Transverse colon (tissue), 4 donors: ENCODE results near the gene GKAP1. TPM values are rescaled to one million over a fixed set of nuclear protein-coding genes. Genes with fewer than 3 reads are reported as not detected.
A peak's percentile ranks its signal among the peaks of the same experiment; 100 is the strongest.
"Not testable (repeated sequence)": the region's sequence is repeated elsewhere in the genome, so short reads cannot be mapped to it uniquely, and the experiment has no call there.

Experiments
- DNase-seq: peaks from one replicate; pipeline ENCODE4 v3.0.0-alpha.2; 2019
- H3K27ac ChIP-seq, 4 donors: fragments of 200-600 bp; sonication (generic); 2 replicates each; pipeline ENCODE4 v1.5.1; 2016 to 2018; ENCODE audit warnings: inconsistent platforms in 4 of 4
- H3K27me3 ChIP-seq: fragments of 200-600 bp; sonication (generic); 2 replicates; pipeline ENCODE4 v1.5.1; 2017; ENCODE audit warnings: inconsistent platforms
- H3K36me3 ChIP-seq, 4 donors: fragments of 200-600 bp; sonication (generic); 2 replicates each; pipeline ENCODE4 v1.5.1; 2017 to 2019; ENCODE audit warnings: inconsistent platforms in 4 of 4
- H3K4me1 ChIP-seq, 4 donors: fragments of 200-600 bp; sonication (generic); 2 replicates each; pipeline ENCODE4 v1.5.1; 2017 to 2020; ENCODE audit warnings: inconsistent platforms in 4 of 4
- H3K4me3 ChIP-seq, 4 donors: fragments of 200-600 bp; sonication (generic); 1 replicate in 1 of 4; 2 replicates in 3 of 4; pipeline versions ENCODE4 v1.5.1 to v1.6.1; 2017 to 2019; ENCODE audit warnings: inconsistent platforms in 4 of 4
- H3K9me3 ChIP-seq, 2 donors: fragments of 200-600 bp; sonication (generic); 2 replicates each; pipeline ENCODE4 v1.5.1; 2017 to 2019; ENCODE audit warnings: inconsistent platforms in 2 of 2
- WGBS, 2 donors: methylation state at CpG; one replicate each; pipeline ENCODE4 v1.1.5; 2018; ENCODE audit warnings: low coverage in 1 of 2; 5-methylcytosine and 5-hydroxymethylcytosine counted together
- in situ Hi-C, 4 donors: fragments of 200-750 bp; cut with MboI; loops; one replicate each; pipeline versions ENCODE4 v1.15.0 to v1.15.1; 2017; ENCODE audit warnings: low sequenced_read_pairs in 3 of 4, low pct_ligation_motif_present in 1 of 4, low pct_unique_long_range_greater_than_20kb in 1 of 4
- intact Hi-C: fragments of 100-400 bp; cut with DNase I; formaldehyde crosslinking; loops from one replicate; pipeline ENCODE4 v1.15.1; 2023; ENCODE audit warnings: low total_unique reads
- total RNA-seq, 4 donors: library from RNA; depleted of rRNA; stranded (reverse); fragments of >200 nt; gene quantifications; one replicate each; pipeline ENCODE4 v1.1.0, GENCODE V29; 2016
- TF ChIP-seq, protein P1 (sequence below), 5 experiments: fragments of 200-600 bp in 3 of 5; fragments of 450-650 bp in 2 of 5; sonication (generic) in 3 of 5; IDR thresholded peaks; 1 replicate in 2 of 5; 2 replicates in 3 of 5; pipeline ENCODE4 v1.5.1; 2016 to 2017; ENCODE audit warnings: antibody characterized with exemption in 5 of 5, inconsistent platforms in 3 of 5, mild to moderate bottlenecking in 2 of 5, moderate library complexity in 1 of 5

GKAP1 gene
- total RNA-seq: 10 to 100 TPM in 1 of 4 donors, 1 to 10 TPM in 2, not detected in 1; 1.5 to 11.0 (median 6.0) TPM

DNA sequence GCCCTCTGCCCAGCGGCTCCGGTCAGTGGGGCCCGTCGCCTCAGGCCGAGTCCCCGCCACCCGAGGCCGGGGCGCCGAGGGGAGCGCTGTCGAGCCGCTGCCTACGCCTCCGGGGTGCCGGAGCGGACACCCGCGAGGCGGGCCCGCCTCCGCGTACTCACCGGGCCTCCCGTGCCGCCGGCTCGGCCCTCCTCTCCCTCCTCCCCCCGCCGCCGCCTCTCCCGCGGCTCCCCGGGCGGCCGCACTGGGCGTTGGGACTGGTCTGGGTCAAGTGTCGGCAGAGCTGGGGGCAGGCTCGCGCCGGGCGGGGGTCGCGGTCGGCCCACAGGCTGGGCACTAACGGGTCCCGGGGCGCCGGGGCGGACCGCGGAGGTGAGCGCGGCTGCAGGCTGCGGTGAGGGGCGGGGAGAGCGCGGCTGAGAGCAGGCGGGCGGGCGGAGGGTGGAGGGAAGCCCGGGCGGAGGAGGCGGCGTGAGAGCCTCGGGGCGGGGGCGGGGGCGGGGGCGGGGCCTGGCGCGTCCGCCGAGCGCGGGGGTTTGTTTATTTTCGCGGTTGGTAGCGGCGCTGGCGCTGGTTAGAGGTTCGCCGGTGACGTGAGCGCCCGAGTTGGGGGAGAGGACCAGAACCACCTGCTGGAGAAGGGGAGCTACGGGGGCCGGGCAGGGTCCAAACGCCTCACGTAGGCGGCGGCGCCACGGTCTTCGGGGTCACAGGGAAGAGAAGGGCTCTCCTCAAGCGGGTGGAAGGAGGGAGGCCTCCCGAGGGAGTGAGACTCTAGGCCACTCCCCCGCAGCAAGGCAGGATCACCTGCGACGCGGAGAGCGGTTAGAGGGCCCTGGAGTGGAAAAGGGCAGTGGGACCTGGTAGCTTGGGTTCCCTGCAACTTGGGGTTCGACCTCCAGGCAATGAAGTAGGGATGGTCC lies at the start of gene GKAP1:
Gene GKAP1, minus strand, starts transcription at position 414 of the 923 bp plus-strand sequence. CDS start 11,252 bp downstream, outside the sequence.
- 1% methylated on average over 25 of the region's 103 CpGs; no CpG with 5 or more reads in 1 of the 2 donors for WGBS, 2 donors
- H3K36me3 ChIP-seq, in situ Hi-C loops, H3K27me3 ChIP-seq, intact Hi-C loops, H3K9me3 ChIP-seq: not testable (repeated sequence)
- Histone ChIP-seq H3K4me1 (peaks cover 0 to 11% (median 6%) of the 10 kb centered on the region in 4 donors), H3K27ac (peak within 1 kb of the TSS; percentile 90 to 93 (median 92)), H3K4me3 (peak within 1 kb of the TSS; percentile 44 to 96 (median 84))
- TF ChIP-seq, protein P1, sequence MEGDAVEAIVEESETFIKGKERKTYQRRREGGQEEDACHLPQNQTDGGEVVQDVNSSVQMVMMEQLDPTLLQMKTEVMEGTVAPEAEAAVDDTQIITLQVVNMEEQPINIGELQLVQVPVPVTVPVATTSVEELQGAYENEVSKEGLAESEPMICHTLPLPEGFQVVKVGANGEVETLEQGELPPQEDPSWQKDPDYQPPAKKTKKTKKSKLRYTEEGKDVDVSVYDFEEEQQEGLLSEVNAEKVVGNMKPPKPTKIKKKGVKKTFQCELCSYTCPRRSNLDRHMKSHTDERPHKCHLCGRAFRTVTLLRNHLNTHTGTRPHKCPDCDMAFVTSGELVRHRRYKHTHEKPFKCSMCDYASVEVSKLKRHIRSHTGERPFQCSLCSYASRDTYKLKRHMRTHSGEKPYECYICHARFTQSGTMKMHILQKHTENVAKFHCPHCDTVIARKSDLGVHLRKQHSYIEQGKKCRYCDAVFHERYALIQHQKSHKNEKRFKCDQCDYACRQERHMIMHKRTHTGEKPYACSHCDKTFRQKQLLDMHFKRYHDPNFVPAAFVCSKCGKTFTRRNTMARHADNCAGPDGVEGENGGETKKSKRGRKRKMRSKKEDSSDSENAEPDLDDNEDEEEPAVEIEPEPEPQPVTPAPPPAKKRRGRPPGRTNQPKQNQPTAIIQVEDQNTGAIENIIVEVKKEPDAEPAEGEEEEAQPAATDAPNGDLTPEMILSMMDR (IDR thresholded peaks at IDR 0.05): peak in 2 of 5 experiments; percentile 17 to 21
- DNase-seq: peak; percentile 84

DNA sequence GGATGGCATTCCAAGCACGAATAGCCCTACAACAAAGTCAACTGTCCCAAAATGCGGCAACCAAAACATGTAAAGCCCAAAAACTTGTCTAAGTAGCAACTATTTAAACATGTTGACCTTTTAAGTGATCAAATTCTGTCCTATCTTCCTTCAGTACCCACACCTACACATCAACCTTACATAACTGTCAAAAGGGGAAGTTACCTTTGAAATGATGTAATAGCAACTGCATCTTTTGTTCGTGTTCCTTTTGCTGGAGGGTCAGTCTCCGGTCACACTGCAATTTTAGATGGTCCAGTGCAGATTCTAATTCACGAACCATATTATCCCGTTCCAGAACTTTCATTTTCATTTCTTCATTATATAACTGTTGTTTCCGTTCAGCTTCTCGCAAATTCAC lies 32.3 kb upstream of the GKAP1 start:
- H3K4me3 ChIP-seq, DNase-seq, in situ Hi-C loops, H3K36me3 ChIP-seq, H3K27me3 ChIP-seq, H3K27ac ChIP-seq, intact Hi-C loops, H3K9me3 ChIP-seq, H3K4me1 ChIP-seq: not testable (repeated sequence)
- 85 to 93% methylated on average over 4 to 8 of the region's 8 CpGs for WGBS, 2 donors

DNA sequence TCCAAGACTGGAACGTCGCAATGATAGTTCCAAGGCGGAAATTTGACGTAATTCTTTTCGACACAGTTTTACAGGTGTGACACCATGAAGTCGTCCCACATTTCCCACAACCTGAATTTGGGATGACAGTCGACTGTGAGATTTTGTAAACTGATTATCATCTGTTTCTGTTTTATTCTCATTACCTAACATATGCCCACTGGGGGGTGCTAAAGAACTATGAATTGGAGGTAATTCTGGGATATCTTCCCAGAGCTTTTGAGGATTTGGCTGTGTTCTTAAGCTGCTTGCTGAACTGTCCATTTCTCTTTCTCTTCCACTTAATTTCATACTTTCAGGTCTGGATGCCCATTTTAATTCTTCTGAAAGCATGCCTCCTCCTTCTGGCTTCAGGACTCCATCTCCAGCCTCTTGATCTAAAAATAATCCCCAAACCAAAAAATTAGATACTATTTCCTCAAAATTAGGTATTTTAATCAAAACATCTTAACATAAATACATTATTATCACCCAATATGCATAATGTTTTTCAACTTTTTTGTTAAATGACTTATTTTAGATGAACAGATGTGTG lies 19.6 kb upstream of the GKAP1 start:
- in situ Hi-C loops, intact Hi-C loops: not testable (repeated sequence)

DNA sequence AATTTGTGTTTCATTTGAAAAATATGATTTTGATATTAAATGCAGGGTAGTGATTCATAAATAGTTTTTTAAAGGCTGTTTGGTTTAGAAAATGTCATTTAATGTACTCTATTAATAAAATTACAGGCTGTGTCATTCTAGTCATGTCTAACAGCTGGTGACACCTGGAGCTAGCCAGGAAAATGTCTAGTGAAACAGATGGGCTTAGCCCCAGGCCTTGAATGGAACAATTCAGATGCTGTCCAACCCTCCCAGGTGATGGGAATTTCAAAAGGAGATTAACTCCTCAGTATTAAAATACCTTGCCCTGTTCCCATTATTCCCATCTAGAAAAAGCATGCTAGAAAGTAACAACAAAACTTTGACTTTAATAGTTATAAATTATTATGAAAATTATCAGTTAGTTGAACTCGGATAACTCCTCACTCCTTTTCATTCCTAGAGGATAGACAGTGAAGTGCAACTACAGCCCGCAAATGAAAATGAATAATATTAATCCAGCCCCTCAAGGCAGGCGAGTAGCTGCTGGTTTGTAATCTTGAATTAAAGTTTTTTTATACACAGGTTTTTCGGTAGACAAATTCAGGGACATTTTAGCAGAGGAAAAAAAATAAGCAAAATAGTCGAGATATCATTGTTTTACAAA lies 13.0 kb upstream of the GKAP1 start:
- H3K4me3 ChIP-seq, DNase-seq, H3K4me1 ChIP-seq, H3K9me3 ChIP-seq, H3K27ac ChIP-seq, H3K36me3 ChIP-seq, intact Hi-C loops, H3K27me3 ChIP-seq, in situ Hi-C loops: not testable (repeated sequence)
- 83 to 86% methylated on average over 5 of the region's 5 CpGs for WGBS, 2 donors

More for the DNA sequence above, 19.6 kb upstream of the GKAP1 start:
- not testable (repeated sequence) for H3K27me3 ChIP-seq, H3K36me3 ChIP-seq, H3K9me3 ChIP-seq, H3K4me3 ChIP-seq, H3K27ac ChIP-seq, DNase-seq, H3K4me1 ChIP-seq
- 66 to 75% methylated on average over 5 to 7 of the region's 7 CpGs for WGBS, 2 donors
- TF ChIP-seq, protein P1 (IDR thresholded peaks at IDR 0.05): peak in 1 of 5 experiments; percentile 8

DNA sequence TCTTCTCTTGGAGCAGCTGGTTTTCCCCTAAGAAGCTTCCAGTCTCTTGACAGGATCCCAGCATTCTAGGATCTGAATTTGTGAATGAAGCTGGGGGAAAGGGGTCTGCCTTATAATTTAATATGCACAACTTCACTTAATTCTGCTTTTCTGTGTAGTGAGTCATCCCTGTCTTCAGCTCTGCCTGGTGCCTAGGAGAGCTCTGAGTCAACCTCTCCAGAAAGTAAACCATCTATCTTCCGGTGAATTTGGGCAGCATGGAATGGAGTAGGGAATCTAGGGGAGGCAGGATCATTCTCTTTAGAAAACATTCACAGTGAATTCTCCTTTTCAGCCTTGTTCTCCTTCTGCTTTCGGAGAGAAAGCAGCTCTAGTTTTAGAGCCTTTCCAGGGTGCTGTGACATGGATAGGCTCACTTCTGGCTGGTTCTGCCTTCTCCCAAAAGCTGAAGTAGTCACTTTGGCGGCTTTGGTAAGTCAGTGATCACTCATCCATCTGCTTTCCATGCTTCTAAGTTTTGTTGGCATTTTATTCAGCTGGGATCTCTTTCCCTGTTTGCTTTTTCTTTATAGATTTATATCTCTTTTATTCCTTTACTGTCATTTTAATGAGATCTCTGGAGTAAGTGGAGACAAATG lies 7.5 kb upstream of the GKAP1 start:
- H3K27ac ChIP-seq, H3K4me1 ChIP-seq, DNase-seq, H3K9me3 ChIP-seq, H3K36me3 ChIP-seq, in situ Hi-C loops, H3K27me3 ChIP-seq, H3K4me3 ChIP-seq, intact Hi-C loops: not testable (repeated sequence)
- 66 to 90% methylated on average over 2 to 3 of the region's 3 CpGs for WGBS, 2 donors

DNA sequence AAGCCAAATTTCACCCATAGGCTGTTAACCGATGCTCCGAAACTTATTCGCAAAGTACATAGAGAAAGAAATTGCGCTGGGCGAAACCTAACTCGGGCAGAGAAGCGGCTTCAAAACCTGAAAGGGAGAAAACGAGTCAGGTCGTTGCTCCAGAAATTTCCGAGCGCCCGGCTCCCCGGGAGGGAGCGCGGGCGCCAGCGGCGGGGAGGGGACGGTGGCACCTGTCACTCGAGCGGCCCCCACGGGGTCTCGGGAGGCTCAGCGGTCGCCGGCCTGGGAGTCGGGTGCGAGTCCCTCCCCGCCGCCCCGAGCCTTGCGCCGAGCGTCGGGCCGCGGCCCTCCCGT lies 586 bp downstream of the GKAP1 start:
- DNase-seq, H3K36me3 ChIP-seq, H3K27me3 ChIP-seq, in situ Hi-C loops, intact Hi-C loops, H3K9me3 ChIP-seq: not testable (repeated sequence)
- 0% methylated on average over 32 of the region's 38 CpGs; no CpG with 5 or more reads in 1 of the 2 donors for WGBS, 2 donors
- Histone ChIP-seq H3K27ac (peak overlapping the region; percentile 90 to 93 (median 92)), H3K4me1 (peaks cover 0 to 11% (median 6%) of the 10 kb centered on the region in 4 donors), H3K4me3 (peak overlapping the region; percentile 44 to 96 (median 84))

DNA sequence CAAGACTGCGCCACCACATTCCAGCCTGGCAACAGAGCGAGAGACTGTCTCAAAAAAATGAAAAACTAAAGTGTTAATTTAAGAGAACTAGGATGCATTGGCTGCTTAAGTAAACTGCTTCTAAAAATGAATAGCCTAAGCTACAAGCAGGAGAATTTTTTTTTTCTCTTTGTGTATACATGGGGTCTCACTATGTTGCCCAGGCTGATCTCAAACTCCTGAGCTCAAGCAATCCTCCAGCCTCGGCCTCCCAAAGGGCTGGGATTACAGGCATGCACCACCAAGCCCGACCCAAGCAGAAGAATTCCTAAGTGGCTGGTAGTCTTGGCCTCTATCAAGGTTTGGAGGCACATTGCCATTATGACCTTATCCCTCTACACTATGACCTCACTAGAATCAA lies 2.4 kb downstream of the GKAP1 start:
- H3K27me3 ChIP-seq, H3K9me3 ChIP-seq, DNase-seq, intact Hi-C loops, in situ Hi-C loops, H3K4me3 ChIP-seq, H3K27ac ChIP-seq, H3K36me3 ChIP-seq: not testable (repeated sequence)
- WGBS, 2 donors: 97 to 100% methylated on average over 1 to 4 of the region's 4 CpGs
- H3K4me1 ChIP-seq: peaks cover 0 to 11% (median 6%) of the 10 kb centered on the region in 4 donors

DNA sequence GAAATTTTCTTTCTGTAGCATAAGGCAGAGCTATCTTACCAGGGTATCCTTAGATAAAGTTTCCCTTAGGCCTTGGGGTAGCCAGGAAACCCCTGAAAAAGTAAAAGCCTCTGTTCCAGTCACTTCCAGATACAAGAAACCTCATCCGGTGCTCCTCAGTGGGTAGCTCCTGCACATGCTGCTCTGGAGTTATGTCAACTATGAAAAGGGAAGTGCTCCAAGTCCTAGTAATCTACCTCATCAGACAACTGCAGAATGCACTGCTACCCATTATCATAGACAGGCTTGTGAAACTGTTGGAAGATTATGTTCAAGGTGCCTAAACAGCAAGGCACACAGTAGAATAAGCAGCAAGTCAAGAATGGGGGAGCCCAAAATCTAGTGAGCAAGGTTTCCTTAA lies 8.4 kb downstream of the GKAP1 start:
- 38% methylated on average over 1 of the region's 1 CpG; no CpG with 5 or more reads in 1 of the 2 donors for WGBS, 2 donors
- in situ Hi-C loops, intact Hi-C loops, H3K36me3 ChIP-seq, DNase-seq, H3K27me3 ChIP-seq, H3K9me3 ChIP-seq, H3K4me3 ChIP-seq, H3K4me1 ChIP-seq, H3K27ac ChIP-seq: not testable (repeated sequence)
